HEK293 (cell line): Measurements from ENCODE around the gene RSRC1.

ENCODE experiments used
- CTCF ChIA-PET: fragments of 350-600 bp; formaldehyde crosslinking; extraction: SDS; loops from one replicate; lab custom pipeline; 2021; ENCODE audit warnings: antibody characterized with exemption; lab: Yijun Ruan, JAX
- POLR2A ChIA-PET: fragments of 300-600 bp; formaldehyde crosslinking; extraction: SDS; loops from one replicate; lab custom pipeline; 2020; ENCODE audit warnings: antibody characterized with exemption, inconsistent platforms; lab: Yijun Ruan, JAX
- H3K27ac ChIP-seq: fragments of 200-500 bp; sonication (Bioruptor generic); 2 replicates; pipeline ENCODE4 v1.5.1; 2014; ENCODE audit warnings: low read depth, low read length, control low read depth, inconsistent platforms; ENCODE audit errors: extremely low read depth
- H3K36me3 ChIP-seq, 2 experiments: fragments of 200-500 bp in 1 of 2; sonication (Bioruptor generic) in 1 of 2; 1 replicate in 1 of 2; 2 replicates in 1 of 2; pipeline ENCODE4 v1.5.1; 2014 to 2017; ENCODE audit warnings: inconsistent platforms in 2 of 2, low read length in 2 of 2; ENCODE audit not compliant: control insufficient read depth in 2 of 2, insufficient read depth in 1 of 2
- H3K4me1 ChIP-seq: fragments of 200-500 bp; sonication (Bioruptor generic); 2 replicates; pipeline ENCODE4 v1.5.1; 2014; ENCODE audit warnings: mild to moderate bottlenecking, low read length, inconsistent platforms; ENCODE audit not compliant: control insufficient read depth, insufficient read depth
- H3K4me3 ChIP-seq: 2 replicates; pipeline ENCODE4 v1.5.1; 2011; ENCODE audit warnings: low read depth, mild to moderate bottlenecking, control low read depth, low read length, moderate library complexity
- H3K9me3 ChIP-seq: fragments of 200-500 bp; sonication (Bioruptor generic); 2 replicates; pipeline ENCODE4 v1.5.1; 2014; ENCODE audit warnings: low read depth, low read length, inconsistent platforms; ENCODE audit not compliant: control insufficient read depth, insufficient read depth
- BCL11A ChIP-seq: fragments of 450-650 bp; formaldehyde crosslinking; IDR thresholded peaks from 2 replicates; pipeline ENCODE4 v1.5.1; 2016; ENCODE audit warnings: low read depth, missing biosample characterization, missing genetic modification characterization
- IKZF3 ChIP-seq: fragments of 450-650 bp; IDR thresholded peaks from 2 replicates; pipeline ENCODE4 v1.5.0; 2018; ENCODE audit warnings: missing biosample characterization, mild to moderate bottlenecking, missing genetic modification characterization, moderate library complexity
- KLF1 ChIP-seq: fragments of 450-650 bp; formaldehyde crosslinking; IDR thresholded peaks from 2 replicates; pipeline ENCODE4 v1.5.1; 2016; ENCODE audit warnings: missing biosample characterization, missing genetic modification characterization
- MEIS1 ChIP-seq: sonication (generic); formaldehyde crosslinking; IDR thresholded peaks from 2 replicates; pipeline ENCODE4 v1.8.1; 2022; ENCODE audit warnings: missing genetic modification reagents, mild to moderate bottlenecking, borderline replicate concordance
- PRDM2 ChIP-seq: fragments of 450-650 bp; formaldehyde crosslinking; IDR thresholded peaks from 2 replicates; pipeline ENCODE4 v1.5.1; 2016; ENCODE audit warnings: missing biosample characterization, missing genetic modification characterization, borderline replicate concordance
- TRIM28 ChIP-seq: IDR thresholded peaks from 2 replicates; pipeline ENCODE4 v1.6.1; 2011; ENCODE audit warnings: low read length, control low read depth, borderline replicate concordance
- ZNF133 ChIP-seq: fragments of 450-650 bp; formaldehyde crosslinking; IDR thresholded peaks from 2 replicates; pipeline ENCODE4 v1.5.1; 2016; ENCODE audit warnings: missing biosample characterization, missing genetic modification characterization
- ZNF16 ChIP-seq: fragments of 450-650 bp; formaldehyde crosslinking; IDR thresholded peaks from 2 replicates; pipeline ENCODE4 v1.5.1; 2016; ENCODE audit warnings: low read depth, missing biosample characterization, missing genetic modification characterization
- ZNF175 ChIP-seq: fragments of 450-650 bp; formaldehyde crosslinking; IDR thresholded peaks from 2 replicates; pipeline ENCODE4 v1.5.1; 2016; ENCODE audit warnings: missing biosample characterization, missing genetic modification characterization
- ZNF223 ChIP-seq: fragments of 450-650 bp; formaldehyde crosslinking; IDR thresholded peaks from 2 replicates; pipeline ENCODE4 v1.5.1; 2016; ENCODE audit warnings: missing biosample characterization, missing genetic modification characterization
- ZNF248 ChIP-seq: fragments of 450-650 bp; formaldehyde crosslinking; IDR thresholded peaks from 2 replicates; pipeline ENCODE4 v1.5.1; 2017; ENCODE audit warnings: missing biosample characterization, missing genetic modification characterization
- ZNF280D ChIP-seq: fragments of 450-650 bp; formaldehyde crosslinking; IDR thresholded peaks from 2 replicates; pipeline ENCODE4 v1.5.1; 2016; ENCODE audit warnings: missing biosample characterization, missing genetic modification characterization
- ZNF341 ChIP-seq: fragments of 450-650 bp; formaldehyde crosslinking; IDR thresholded peaks from 2 replicates; pipeline ENCODE4; 2016; ENCODE audit warnings: low read depth, missing biosample characterization, missing genetic modification characterization
- ZNF426 ChIP-seq: fragments of 450-650 bp; formaldehyde crosslinking; IDR thresholded peaks from 2 replicates; pipeline ENCODE4 v1.5.1; 2017; ENCODE audit warnings: missing biosample characterization, missing genetic modification characterization, mild to moderate bottlenecking, inconsistent platforms, moderate library complexity
- ZNF658 ChIP-seq: fragments of 450-650 bp; formaldehyde crosslinking; IDR thresholded peaks from 2 replicates; pipeline ENCODE4; 2016; ENCODE audit warnings: missing biosample characterization, missing genetic modification characterization
- ZNF707 ChIP-seq: fragments of 450-650 bp; formaldehyde crosslinking; IDR thresholded peaks from 2 replicates; pipeline ENCODE4 v1.5.1; 2016; ENCODE audit warnings: missing biosample characterization, missing genetic modification characterization
- TF ChIP-seq, protein P1 (sequence below): fragments of 450-650 bp; formaldehyde crosslinking; IDR thresholded peaks from 2 replicates; pipeline ENCODE4 v1.5.1; 2016; ENCODE audit warnings: missing biosample characterization, missing genetic modification characterization

RSRC1 gene

GRCh38 chr3:158451405-158452055, 341.6 kb downstream of the RSRC1 start:
- Histone ChIP-seq H3K9me3 (no peaks in the 10 kb centered on the region), H3K36me3 (no peaks in the 10 kb centered on the region), H3K27ac (no peak overlapping the region), H3K4me3 (no peak overlapping the region), H3K4me1 (no peaks in the 10 kb centered on the region)
- CTCF ChIA-PET: no interaction called here
- POLR2A ChIA-PET: no interaction called here
- TF ChIP-seq ZNF223 (tag by site-specific recombination): no peak
- TF ChIP-seq ZNF426 (tag by site-specific recombination): no peak
- TF ChIP-seq PRDM2: no peak
- no peak for TF ChIP-seq ZNF341
- no peak for TF ChIP-seq ZNF658 (tag by site-specific recombination)
- TF ChIP-seq, protein P1, sequence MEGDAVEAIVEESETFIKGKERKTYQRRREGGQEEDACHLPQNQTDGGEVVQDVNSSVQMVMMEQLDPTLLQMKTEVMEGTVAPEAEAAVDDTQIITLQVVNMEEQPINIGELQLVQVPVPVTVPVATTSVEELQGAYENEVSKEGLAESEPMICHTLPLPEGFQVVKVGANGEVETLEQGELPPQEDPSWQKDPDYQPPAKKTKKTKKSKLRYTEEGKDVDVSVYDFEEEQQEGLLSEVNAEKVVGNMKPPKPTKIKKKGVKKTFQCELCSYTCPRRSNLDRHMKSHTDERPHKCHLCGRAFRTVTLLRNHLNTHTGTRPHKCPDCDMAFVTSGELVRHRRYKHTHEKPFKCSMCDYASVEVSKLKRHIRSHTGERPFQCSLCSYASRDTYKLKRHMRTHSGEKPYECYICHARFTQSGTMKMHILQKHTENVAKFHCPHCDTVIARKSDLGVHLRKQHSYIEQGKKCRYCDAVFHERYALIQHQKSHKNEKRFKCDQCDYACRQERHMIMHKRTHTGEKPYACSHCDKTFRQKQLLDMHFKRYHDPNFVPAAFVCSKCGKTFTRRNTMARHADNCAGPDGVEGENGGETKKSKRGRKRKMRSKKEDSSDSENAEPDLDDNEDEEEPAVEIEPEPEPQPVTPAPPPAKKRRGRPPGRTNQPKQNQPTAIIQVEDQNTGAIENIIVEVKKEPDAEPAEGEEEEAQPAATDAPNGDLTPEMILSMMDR (tag by site-specific recombination): no peak
- no peak for TF ChIP-seq ZNF248 (tag by site-specific recombination)
- TF ChIP-seq TRIM28: no peak
- TF ChIP-seq ZNF280D (tag by site-specific recombination): no peak
- TF ChIP-seq KLF1 (tag by site-specific recombination): no peak
- TF ChIP-seq IKZF3 (tag by site-specific recombination): no peak
- TF ChIP-seq ZNF16 (tag by site-specific recombination): no peak
- TF ChIP-seq MEIS1: no peak
- no peak for TF ChIP-seq ZNF133 (tag by site-specific recombination)
- no peak for TF ChIP-seq ZNF175 (tag by site-specific recombination)
- no peak for TF ChIP-seq ZNF707 (tag by site-specific recombination)
- TF ChIP-seq BCL11A (tag by site-specific recombination): no peak
